ENCODE data around the gene RIN1. TPM values are rescaled to one million over a fixed set of nuclear protein-coding genes. Genes with fewer than 3 reads are reported as not detected.
A peak's percentile ranks its signal among the peaks of the same experiment; 100 is the strongest.

RIN1 gene
- total and polyA plus RNA-seq, 2 experiments from 2014 or later: 6.2 to 9.5 TPM

GRCh38 chr11:66365166-66365565, 28.9 kb upstream of the RIN1 start:
- H3K9me3 ChIP-seq (ENCODE audit: low read depth): no peaks in the 10 kb centered on the region
- H3K4me1 ChIP-seq (ENCODE audit: insufficient read depth): peaks cover 6% of the 10 kb centered on the region
- TF ChIP-seq CTCF (IDR thresholded peaks at IDR 0.05; ENCODE audit: poor library complexity) (no peak), EZH2 (IDR thresholded peaks at IDR 0.05; ENCODE audit: borderline replicate concordance) (no peak), EZH2phosphoT487 (IDR thresholded peaks at IDR 0.05; ENCODE audit: low read depth, severe bottlenecking, unreplicated experiment) (no peak)
- peak; percentile 6 for DNase-seq (ENCODE audit: low spot score)
- peaks cover under 1% of the 10 kb centered on the region for H3K79me2 ChIP-seq
- H2AFZ ChIP-seq: no peak overlapping the region
- no peak overlapping the region for H3K4me2 ChIP-seq
- H4K20me1 ChIP-seq (ENCODE audit: insufficient read depth, poor library complexity, severe bottlenecking): no peaks in the 10 kb centered on the region
- no peaks in the 10 kb centered on the region for H3K27me3 ChIP-seq
- no peak overlapping the region for H3K4me3 ChIP-seq
- WGBS (ENCODE audit: low lambda C conversion rate, missing lambda C conversion rate): 95% methylated on average over 6 of the region's 6 CpGs
- H3K27ac ChIP-seq: no peak overlapping the region
- H3K36me3 ChIP-seq (replicated peaks; ENCODE audit: insufficient read depth, low read depth): no peaks in the 10 kb centered on the region
- no peaks in the 10 kb centered on the region for H3K9me2 ChIP-seq (replicated peaks; ENCODE audit: insufficient read depth)

GRCh38 chr11:66363805-66364535, 27.7 kb upstream of the RIN1 start:
- no peak for TF ChIP-seq EZH2 (IDR thresholded peaks at IDR 0.05; ENCODE audit: borderline replicate concordance)
- peak; percentile 53 for TF ChIP-seq CTCF (IDR thresholded peaks at IDR 0.05; ENCODE audit: poor library complexity)
- TF ChIP-seq EZH2phosphoT487 (IDR thresholded peaks at IDR 0.05; ENCODE audit: low read depth, severe bottlenecking, unreplicated experiment): no peak
- H3K27ac ChIP-seq: no peak overlapping the region
- H3K4me1 ChIP-seq (ENCODE audit: insufficient read depth): no peaks in the 10 kb centered on the region
- H3K4me3 ChIP-seq: no peak overlapping the region
- peak; percentile 32 for DNase-seq (ENCODE audit: low spot score)
- no peak overlapping the region for H3K4me2 ChIP-seq
- H3K9me2 ChIP-seq (replicated peaks; ENCODE audit: insufficient read depth): no peaks in the 10 kb centered on the region
- H4K20me1 ChIP-seq (ENCODE audit: insufficient read depth, poor library complexity, severe bottlenecking): no peaks in the 10 kb centered on the region
- H3K79me2 ChIP-seq: no peaks in the 10 kb centered on the region
- H3K36me3 ChIP-seq (replicated peaks; ENCODE audit: insufficient read depth, low read depth): no peaks in the 10 kb centered on the region
- H2AFZ ChIP-seq: no peak overlapping the region
- no peaks in the 10 kb centered on the region for H3K27me3 ChIP-seq
- no peaks in the 10 kb centered on the region for H3K9me3 ChIP-seq (ENCODE audit: low read depth)
- WGBS (ENCODE audit: low lambda C conversion rate, missing lambda C conversion rate): 81% methylated on average over 15 of the region's 15 CpGs

DNA sequence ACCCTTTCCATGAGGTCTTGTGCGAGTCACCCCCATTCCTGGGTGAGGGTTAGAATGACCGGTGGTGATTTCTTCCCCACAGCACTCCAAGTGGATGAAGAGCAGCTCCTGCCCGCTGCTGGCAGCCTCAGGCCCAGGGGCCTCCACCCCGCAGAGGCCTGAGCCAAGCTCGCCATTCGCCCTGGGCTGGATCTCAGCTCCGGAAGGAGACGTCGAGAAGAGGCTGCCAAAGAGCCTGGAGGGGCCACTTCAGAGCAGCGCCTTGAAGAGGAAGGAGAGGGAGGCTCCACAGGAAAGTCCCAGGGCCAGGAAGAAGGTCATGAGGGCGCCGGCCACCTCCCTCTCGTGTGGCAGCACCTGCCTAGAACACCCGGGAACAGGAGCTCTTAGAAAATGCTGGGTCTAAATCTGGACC, 27.0 kb upstream of the RIN1 start:
- Histone ChIP-seq H3K27me3 (no peaks in the 10 kb centered on the region), H3K27ac (no peak overlapping the region), H3K79me2 (peaks cover 3% of the 10 kb centered on the region), H3K4me1 (ENCODE audit: insufficient read depth) (no peaks in the 10 kb centered on the region), H2AFZ (no peak overlapping the region), H3K36me3 (replicated peaks; ENCODE audit: insufficient read depth, low read depth) (no peaks in the 10 kb centered on the region), H3K9me2 (replicated peaks; ENCODE audit: insufficient read depth) (no peaks in the 10 kb centered on the region), H3K9me3 (ENCODE audit: low read depth) (no peaks in the 10 kb centered on the region), H3K4me2 (no peak overlapping the region), H4K20me1 (ENCODE audit: insufficient read depth, poor library complexity, severe bottlenecking) (no peaks in the 10 kb centered on the region), H3K4me3 (no peak overlapping the region)
- 96% methylated on average over 14 of the region's 14 CpGs for WGBS (ENCODE audit: low lambda C conversion rate, missing lambda C conversion rate)
- TF ChIP-seq CTCF (IDR thresholded peaks at IDR 0.05; ENCODE audit: poor library complexity): no peak
- TF ChIP-seq EZH2phosphoT487 (IDR thresholded peaks at IDR 0.05; ENCODE audit: low read depth, severe bottlenecking, unreplicated experiment): no peak
- TF ChIP-seq EZH2 (IDR thresholded peaks at IDR 0.05; ENCODE audit: borderline replicate concordance): no peak
- peak; percentile 6 for DNase-seq (ENCODE audit: low spot score)

Data from hepatocyte (in vitro differentiated cells).